HPDE6-E6E7 (cell line): ENCODE results near the gene LUC7L2.
"Not testable (repeated sequence)": the region's sequence is repeated elsewhere in the genome, so short reads cannot be mapped to it uniquely, and the experiment has no call there.

Source experiments
- DNase-seq: peaks from one replicate; pipeline ENCODE4 v3.0.0; 2011; ENCODE audit warnings: missing footprints; ENCODE audit errors: extremely low spot score

The LUC7L2 gene, protein sequence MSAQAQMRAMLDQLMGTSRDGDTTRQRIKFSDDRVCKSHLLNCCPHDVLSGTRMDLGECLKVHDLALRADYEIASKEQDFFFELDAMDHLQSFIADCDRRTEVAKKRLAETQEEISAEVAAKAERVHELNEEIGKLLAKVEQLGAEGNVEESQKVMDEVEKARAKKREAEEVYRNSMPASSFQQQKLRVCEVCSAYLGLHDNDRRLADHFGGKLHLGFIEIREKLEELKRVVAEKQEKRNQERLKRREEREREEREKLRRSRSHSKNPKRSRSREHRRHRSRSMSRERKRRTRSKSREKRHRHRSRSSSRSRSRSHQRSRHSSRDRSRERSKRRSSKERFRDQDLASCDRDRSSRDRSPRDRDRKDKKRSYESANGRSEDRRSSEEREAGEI

DNA sequence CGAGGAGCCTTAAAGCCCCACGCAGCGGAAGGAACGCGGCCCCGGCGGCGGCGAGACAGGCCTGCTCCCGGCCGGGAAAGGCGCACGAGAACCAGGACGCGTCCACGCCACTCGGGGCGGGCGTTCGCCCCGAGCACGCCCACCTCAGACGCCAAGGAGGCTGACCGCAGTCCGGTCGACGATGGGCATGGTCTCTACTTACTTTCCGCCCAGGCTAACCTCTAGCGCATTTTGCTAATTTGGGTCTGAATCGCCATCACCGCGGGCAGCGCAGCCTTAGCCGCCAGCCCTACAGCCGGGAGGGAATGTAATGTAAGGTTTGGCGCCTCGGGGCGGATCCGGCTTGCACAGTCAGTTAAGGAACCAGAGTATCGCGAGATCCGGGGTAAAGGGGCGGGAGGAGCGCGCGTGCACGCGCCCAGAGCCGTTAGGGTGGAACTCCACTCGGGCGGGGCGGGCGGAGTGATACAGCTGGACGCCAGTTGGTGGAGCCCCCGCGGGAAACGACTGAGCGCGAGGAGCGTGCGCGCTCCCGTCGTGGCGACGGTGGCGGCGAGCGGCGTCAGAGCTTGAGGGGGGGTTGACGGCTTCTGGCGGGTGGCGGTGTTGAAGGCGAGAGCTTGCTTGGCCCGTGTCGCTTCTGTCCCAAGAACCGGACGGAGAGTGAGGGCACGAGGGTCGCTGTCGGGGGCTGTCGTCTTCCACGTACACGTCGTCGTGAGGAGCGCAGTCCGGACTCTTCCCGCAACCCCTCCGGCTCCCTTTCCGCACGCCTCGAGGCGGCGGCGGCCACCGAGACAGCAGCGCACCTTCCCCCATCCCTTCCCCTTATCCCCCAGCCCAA lies at the start of gene LUC7L2:
TSS of gene LUC7L2 (plus strand) at position 529 of the 844 bp plus-strand sequence. CDS start 368 bp downstream, outside the sequence.
- peak; percentile 90 for DNase-seq

DNA sequence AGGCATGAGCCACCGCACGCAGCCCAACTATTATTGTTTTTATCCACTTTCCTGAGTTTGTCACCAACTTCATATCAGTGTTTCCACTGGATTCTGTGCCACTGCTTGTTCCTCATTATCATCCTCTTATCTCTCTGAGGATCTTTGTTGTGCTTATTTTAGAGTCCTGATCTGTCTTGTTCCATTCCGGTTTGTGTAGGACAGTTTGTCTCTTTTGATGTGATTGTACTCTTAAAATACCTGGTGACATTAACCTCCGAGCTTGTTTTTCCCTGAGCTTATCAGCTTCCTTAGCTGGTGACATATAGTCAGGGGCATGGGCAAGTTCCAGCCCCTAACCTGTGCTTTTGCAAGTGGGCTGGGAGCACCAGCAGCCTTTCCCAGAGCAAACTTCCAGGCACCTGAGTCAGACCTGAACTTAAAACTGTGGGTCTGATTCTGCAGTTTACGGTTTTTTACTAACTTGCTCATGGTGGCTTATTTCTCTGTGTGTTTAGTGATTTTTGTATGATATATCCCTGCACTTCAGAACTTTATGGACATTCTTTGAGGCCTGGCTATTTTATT lies 41.7 kb upstream of the LUC7L2 start:
- DNase-seq, result no peak

DNA sequence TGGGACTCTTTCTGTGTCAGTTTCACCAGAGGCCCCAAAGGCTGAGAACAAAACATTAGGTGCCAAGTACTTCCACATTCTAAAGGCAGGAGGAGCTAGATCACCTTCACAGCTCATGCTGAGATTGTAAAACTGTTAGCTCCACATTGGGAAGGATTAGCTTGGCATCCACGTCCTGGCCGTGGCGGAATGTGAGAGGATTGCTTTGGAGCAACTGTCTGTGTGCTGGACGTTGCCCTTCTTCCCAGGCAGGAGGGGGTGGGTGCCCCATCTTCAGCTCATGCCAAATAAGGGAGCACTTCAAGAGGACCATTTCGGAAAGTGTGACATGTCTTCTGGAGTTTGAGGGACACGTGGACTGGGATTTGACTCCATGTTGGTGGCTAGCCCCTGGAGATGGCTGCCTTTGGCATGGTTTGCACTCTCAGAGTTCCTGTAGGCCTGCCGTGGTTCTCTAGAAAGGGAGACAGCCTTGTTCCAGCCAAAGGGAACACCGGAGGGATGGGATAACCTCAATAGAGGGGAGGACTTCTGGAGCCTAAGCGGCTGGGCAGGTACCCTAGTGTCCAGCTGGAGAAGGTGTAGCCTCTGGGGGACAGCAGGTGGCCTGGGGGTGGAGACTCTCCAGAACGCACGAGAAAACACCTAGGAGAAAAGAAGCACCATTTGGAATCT lies 38.5 kb upstream of the LUC7L2 start:
- DNase-seq, result peak; percentile 9

DNA sequence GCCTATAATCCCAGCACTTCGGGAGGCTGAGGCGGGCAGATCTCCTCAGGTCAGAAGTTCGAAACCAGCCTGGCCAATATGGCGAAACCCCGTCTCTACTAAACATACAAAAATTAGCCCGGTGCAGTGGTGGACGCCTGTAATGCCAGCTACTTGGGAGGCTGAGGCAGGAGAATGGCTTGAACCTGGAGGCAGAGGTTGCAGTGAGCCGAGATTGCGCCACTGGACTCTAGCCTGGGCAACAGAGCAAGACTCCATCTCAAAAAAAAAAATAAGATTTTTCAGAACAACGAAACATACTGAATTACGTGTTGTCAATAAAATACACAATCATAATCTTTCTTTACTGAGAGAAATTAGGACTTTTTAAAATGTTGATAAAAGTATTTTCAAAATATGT lies 35.0 kb upstream of the LUC7L2 start:
- not testable (repeated sequence) for DNase-seq

DNA sequence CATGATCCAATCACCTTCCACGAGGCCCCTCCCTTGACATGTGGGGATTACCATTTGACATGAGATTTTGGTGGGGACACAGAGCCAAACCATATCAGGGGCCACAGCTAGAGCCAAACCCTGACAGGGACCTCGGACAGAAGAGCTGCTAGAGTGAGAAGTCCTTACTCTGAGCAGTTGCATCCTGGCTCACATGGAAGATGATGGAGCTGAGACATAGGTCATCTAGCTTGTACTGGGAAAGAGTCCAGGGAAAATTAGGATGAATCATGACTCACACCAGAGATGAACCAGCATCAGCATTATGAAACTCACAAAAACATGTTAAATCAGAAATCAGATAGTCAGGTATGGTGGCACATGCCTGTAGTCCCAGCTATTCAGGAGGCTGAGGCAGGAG lies 31.3 kb upstream of the LUC7L2 start:
- peak; percentile 27 for DNase-seq

DNA sequence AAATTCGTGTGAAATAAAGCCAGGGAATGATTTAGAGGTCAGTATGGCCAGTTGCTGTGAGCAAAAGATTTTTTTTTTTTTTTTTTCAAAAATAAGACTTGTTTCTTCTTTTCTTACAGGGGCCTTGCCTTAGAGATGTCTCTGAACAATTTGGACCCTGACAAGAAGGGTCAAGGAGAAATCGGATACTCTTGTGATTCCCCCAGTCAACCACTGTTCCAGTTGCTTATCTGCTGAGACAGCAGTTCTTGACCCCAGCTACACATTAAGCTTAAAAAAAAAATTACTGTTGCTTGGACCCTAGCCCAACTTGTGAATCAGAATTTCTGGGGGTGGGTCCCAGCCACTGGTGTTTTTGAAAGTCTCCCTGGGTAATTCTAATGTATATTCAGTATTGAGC lies 30.6 kb upstream of the LUC7L2 start:
- DNase-seq, result no peak

DNA sequence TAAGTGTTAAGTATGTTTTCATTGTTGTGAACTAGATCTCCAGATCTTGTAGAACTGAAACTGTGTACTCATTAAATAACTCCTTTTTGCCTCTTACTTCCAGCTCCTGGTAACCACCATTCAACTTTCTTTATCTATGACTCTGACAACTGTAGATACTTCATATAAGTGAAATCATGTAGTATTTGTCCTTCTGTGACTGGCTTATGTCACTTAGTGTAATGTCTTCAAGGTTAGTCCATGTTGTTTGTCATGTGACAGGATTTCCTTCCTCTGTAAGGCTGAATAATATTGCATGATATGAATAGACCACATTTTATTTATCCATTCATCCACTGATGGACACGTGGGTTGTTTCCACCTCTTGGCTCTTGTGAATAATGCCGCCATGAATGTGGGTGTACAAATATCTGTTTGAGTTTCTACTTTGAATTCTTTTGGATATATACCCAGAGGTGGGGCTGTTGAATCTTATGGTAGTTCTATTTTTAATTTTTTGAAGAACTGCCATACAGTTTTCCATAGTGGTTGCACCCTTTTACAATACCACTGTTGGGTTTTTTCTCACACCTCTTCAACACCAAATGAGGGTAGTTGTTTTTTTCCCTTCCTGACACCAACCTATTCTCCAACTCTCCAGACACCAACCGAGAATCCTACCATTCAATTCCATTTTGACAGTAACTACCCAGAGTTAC lies 29.2 kb upstream of the LUC7L2 start:
- no peak for DNase-seq

DNA sequence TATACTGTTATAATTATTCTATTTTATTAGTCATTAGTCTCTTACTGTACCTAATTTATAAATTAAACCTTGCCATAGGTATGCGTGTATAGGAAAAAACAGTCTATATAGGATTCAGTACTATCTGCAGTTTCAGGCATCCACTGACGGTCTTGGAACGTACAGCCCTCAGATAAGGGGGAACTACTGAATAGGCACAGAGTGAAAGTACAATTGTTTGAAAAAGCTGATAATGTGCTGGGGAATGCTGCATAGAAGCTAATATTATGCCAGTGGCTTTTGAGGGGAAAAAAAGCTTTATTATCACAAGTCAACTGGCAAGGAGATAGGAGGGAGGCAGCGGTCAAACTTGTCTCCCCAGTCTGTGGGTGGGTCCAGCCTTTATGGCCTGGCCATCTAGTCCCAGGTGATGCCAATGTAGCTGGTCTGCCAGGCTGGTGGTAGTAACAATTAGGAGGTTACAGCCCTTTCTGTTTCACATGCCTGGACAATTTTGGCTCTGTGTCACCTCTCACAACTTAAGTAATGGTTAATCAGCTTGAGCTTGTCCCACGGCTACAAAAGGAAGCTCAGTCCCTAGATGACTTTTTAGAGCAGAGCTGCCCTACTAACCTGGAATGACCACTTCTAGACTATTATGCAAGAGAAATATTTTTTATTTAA lies 26.9 kb upstream of the LUC7L2 start:
- no peak for DNase-seq

DNA sequence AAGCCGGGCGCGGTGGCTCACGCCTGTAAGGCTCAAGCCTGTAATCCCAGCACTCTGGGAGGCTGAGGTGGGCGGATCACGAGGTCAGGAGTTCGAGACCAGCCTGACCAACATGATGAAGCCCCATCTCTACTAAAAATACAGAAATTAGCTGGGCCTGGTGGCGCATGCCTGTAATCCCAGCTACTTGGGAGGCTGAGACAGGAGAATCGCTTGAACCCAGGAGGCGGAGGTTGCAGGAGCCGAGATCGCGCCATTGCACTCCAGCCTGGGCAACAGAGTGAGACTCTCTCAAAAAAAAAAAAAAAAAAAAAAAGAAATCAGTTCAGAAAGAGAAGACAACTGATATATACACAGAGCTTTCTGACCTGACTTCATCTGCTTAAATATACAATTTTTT lies 26.3 kb upstream of the LUC7L2 start:
- not testable (repeated sequence) for DNase-seq

DNA sequence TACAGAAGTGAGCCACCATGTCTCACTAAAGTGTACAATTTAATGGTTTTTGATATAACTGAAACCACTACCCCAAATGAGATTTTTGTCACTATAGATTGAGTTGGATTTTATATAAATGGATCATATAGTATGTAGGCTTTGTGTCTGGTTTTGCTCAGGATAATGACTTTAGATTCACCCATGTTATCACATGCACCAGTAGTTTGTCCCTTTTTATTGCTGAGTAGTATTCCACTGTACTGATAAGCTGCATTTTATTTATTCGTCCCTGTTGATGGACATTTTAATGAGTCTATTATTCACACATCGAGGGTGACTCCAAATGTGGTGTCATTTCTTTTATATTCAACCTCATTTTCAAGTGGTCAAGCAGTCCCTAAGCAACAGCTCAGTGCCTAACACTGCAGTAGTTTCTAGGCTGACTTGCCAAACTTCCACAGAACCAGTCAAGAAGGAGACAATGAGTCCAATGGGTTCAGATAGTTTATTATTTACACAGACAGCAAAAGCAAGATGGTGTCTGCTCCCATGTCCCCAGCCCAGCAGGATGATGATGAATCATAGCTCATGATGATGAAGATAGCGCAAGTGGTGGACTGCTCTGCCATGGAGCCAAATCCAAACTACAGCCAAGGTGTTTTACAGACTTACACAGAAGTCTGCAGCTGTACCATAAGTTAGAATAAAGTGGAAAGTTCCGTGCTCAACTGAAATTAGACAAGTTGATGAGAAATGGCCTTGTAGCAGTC lies 25.1 kb upstream of the LUC7L2 start:
- no peak for DNase-seq

DNA sequence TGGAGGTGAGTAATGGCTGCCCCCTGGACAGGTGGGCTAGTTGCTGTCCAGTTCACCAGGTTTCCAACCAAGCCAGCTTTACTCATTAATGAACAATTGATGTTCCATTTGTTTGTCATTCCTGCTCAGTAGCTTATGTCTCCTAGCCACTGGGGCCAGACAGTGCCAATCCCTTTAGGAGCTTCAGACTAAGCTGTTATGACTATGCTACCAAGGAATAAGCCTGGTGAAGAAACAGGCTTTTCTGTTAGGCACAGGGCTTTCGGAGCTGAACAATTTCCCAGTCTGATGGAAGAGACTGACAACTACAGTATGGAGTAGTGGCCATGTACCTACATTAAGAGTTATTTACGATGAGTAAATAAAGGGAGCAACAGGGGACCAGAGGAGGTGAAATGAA lies 20.7 kb upstream of the LUC7L2 start:
- DNase-seq, result no peak

DNA sequence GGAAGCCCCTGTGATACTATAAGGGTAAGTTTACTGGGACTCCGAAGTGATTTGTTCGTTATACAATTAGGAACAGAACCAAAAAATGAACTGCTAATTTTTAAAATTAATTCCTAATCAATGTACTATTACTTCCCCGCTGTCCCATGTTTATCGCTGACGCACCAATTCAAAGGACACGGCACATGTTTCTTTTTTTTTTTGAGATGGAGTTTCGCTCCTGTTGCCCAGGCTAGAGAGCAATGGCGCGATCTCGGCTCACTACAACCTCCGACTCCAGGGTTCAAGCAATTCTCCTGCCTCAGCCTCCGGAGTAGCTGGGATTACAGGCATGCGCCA lies 20.0 kb upstream of the LUC7L2 start:
- no peak for DNase-seq

DNA sequence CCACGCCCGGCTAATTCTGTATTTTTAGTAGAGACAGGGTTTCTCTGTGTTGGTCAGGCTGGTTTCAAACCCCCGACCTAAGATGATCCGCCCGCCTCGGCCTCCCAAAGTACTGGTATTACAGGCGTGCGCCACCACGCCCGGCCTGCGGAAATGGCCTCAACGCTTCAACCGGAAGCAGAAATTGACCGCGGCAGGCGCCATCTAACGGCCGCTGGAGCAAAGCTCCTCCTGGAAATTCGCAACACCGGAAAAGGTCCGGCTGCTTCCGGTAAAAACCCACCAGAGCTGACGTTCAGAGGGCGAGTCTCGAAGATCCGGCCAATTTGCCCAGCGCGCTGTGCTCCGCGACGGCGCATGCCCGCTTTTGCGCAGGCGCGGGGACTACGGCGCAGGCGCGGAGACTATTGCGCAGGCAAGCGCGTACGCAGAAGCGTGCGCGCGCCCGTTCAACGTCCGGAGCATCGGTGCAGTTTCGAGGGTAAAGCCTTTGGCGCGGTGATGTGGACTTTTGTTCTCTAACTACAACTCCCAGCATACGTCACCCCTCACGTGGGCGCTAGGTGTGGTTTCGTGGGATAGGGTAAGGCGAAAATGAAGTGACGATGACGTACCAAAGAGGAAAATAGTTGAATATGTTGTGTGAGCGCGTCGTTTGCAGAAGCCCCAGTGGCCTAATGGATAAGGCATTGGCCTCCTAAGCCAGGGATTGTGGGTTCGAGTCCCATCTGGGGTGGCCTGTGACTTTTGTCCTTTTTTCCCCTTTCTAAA lies 19.5 kb upstream of the LUC7L2 start:
- peak; percentile 87 for DNase-seq

DNA sequence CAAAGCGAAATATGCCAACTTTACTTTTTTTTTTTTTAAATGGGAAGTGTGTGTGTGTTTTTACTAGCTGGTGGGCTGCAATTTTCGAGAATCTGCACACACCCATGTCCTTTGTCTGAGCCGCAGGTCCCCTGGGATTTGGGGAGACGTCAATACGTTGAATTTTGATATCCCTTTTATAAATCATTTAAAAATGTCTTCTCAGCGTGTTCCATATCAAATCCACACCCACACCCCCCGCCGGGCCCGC lies 19.0 kb upstream of the LUC7L2 start:
- DNase-seq, result no peak

DNA sequence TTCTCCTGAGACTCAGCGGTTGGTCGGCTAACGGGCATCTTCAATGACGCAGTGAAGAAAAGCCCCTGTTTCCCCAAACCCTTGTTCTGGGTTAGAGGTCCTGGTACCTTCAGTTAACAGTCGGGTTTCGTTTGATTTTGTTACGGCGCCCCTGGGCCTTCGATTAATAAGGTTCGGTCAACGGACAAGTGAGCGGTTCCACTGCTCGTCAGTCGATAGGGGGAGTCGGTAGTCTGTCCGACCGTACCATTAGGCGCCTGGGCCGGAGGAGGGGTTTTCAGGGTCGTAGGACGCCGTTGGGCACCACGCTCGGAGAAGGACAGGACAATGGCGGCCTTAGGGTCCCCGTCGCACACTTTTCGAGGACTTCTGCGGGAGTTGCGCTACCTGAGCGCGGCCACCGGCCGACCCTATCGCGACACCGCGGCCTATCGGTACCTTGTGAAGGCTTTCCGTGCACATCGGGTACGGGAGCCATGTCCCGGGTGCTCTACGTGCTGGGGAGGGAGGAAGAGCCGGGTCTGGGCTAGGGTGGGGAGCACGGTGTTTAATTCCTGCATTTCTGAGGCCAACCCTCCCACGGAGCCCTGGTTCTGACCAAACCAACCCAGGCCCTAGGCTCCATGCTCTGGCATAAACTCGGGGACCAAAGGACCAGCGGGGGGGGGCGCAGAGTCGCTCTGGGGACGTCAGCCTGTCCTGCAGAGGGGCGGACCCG lies 18.5 kb upstream of the LUC7L2 start, which contains the start of gene FMC1:
TSS of gene FMC1 (plus strand) at position 280 of the 718 bp plus-strand sequence. CDS start at position 328, 48 bp downstream.
- peak; percentile 54 for DNase-seq

DNA sequence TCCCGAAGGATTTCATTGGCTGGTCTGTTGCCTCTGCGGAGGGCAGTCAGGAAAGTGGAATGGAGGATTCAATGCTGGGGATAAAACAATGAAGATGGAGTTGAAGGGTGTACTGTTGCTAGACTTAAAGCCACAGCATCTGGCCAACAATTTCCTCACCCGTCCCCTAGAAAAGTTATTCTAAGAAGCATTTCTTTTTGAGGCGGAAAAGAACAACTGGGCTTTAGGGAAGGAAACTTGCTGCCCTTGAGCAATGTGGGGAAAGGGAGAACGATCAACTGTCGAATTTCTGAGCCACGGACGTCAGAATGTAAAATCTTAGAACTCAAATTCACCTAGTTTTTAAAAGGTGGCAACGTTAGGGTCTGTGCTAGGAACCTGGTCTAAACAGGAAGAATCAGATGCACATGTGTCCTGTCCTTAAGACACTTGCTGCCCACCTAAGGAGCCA lies 17.9 kb upstream of the LUC7L2 start:
- DNase-seq, result peak; percentile 81

DNA sequence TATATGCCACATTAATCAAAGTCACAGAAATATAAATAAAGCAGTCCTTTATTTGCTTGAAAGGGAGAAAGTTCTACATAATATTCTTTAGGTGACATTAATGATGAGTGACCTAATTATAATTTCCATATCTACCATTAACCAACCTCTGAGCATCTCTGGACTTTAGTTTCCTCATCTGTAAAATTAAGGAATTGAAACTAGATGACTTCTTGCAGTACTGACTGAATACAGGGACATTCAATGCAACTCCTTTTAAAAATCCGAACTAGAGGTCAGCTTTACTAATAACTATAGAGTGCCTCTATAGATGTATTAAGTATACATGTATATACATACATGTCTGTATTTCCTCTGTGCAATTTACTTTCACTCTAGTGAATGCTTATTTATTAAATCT lies 14.7 kb upstream of the LUC7L2 start:
- no peak for DNase-seq

DNA sequence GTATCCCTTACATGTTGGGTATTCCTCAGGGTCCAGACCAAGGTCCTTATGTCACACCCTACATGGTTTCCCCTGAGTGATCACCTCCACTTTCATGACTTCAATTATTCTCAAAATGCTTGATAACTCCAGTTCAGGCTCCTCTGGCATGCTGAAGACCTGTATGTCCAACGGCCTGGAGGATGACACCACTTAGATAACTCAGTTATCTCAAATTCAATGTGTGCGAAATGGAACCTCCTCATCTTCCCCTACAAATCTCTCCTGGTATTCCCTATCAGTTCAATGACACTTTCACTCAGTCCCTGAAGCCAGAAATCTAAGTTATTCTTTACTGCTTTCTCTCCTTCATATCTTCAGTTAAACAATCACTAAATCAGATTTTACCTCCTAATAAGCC lies 8.7 kb upstream of the LUC7L2 start:
- DNase-seq, result no peak

DNA sequence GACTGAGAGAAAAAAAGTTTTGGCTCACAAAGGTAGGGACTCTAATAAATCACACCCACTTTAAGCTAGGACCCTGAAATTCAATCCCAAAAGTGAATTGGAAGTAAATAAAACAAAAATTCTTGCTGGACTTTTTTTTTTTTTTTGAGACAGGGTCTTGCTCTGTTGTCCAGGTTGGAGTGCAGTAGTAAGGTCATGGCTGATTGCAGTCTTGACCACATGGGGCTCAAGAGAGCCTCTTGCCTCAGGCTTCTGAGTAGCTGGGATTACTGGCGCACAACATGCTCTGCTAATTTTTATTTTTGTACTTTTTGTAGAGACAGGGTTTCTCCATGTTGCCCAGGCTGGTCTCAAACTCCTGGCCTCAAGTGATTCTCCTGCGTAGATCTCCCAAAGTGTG lies 5.0 kb upstream of the LUC7L2 start:
- no peak for DNase-seq
